GM12873 (cell line): ENCODE results near the gene GPR137B.

Source experiments
- TF ChIP-seq, protein P1 (sequence below): IDR thresholded peaks from 2 replicates; pipeline ENCODE4 v1.5.1; 2012; ENCODE audit warnings: low read depth, mild to moderate bottlenecking, moderate library complexity, low read length, control low read depth; ENCODE audit not compliant: insufficient read depth; ENCODE audit errors: missing control alignments

Gene GPR137B

DNA sequence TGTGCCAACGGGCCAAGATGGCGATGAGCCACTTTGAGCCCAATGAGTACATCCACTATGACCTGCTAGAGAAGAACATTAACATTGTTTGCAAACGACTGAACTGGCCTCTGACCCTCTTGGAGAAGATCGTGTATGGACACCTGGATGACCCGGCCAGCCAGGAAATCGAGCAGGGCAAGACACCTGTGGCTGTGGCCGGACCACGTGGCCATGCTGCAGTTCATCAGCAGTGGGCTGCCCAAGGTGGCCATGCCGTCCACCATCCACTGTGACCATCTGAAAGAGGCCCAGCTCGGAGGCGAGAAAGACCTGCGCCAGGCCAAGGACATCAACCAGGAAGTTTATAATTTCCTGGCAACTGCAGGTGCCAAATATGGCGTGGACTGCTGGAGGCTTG is 32.2 kb upstream of the GPR137B start:
- TF ChIP-seq, protein P1, sequence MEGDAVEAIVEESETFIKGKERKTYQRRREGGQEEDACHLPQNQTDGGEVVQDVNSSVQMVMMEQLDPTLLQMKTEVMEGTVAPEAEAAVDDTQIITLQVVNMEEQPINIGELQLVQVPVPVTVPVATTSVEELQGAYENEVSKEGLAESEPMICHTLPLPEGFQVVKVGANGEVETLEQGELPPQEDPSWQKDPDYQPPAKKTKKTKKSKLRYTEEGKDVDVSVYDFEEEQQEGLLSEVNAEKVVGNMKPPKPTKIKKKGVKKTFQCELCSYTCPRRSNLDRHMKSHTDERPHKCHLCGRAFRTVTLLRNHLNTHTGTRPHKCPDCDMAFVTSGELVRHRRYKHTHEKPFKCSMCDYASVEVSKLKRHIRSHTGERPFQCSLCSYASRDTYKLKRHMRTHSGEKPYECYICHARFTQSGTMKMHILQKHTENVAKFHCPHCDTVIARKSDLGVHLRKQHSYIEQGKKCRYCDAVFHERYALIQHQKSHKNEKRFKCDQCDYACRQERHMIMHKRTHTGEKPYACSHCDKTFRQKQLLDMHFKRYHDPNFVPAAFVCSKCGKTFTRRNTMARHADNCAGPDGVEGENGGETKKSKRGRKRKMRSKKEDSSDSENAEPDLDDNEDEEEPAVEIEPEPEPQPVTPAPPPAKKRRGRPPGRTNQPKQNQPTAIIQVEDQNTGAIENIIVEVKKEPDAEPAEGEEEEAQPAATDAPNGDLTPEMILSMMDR, result no peak

DNA sequence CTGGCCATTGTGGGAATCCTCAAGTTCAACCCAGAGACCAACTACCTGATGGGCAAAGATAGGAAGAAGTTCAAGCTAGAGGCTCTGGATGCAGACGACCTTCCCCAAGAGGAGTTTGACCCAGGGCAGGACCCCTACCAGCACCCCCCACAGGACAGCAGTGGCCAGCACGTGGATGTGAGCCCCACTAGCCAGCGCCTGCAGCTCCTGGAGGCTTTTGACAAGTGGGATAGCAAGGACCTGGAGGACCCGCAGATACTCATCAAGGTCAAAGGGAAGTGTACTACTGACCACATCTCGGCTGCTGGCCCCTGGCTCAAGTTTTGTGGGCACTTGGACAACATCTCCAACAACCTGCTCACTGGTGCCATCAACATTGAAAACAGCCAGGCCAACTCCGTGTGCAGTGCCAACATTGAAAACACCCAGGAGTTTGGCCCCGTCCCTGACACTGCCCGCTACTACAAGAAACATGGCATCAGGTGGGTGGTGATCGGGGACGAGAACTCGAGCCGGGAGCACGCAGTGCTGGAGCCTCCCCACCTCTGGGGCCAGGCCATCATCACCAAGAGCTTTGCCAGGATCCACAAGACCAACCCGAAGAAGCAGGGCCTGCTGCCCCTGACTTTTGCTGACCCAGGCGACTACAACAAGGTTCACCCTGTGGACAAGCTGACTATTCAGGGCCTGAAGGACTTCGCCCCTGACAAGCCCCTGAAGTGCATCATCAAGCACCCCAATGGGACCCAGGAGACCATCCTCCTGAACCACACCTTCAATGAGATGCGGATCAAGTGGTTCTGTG is 30.6 kb upstream of the GPR137B start:
- TF ChIP-seq, protein P1, result no peak

DNA sequence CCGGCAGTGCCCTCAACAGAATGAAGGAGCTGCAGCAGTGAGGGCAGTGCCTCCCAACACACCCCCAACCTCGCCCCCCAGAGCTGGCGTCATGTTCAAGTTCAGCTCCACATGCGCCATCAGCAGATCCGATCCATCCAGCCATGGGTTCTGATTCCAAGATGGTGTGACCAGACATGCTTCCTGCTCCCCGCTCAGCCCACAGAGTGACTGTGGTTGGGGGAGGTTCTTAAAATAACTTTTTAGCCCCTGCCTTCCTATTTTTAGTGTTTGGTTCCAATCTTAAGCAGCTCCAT is 30.1 kb upstream of the GPR137B start:
- TF ChIP-seq, protein P1, result no peak

GRCh38 chr1:236113324-236114032 is 28.9 kb upstream of the GPR137B start:
- TF ChIP-seq, protein P1, result no peak

- TF ChIP-seq, protein P1, result no peak
Measured at GRCh38 chr1:236114076-236114747, 28.1 kb upstream of the GPR137B start.

GRCh38 chr1:236117710-236118109 is 24.6 kb upstream of the GPR137B start:
- TF ChIP-seq, protein P1, result no peak

GRCh38 chr1:236119943-236120484 is 22.3 kb upstream of the GPR137B start:
- TF ChIP-seq, protein P1, result no peak
